T-helper 1 cell treated with Interleukin-12 subunit alpha and Interleukin-12 subunit beta and Interleukin-4 antibody, amounts not matched to agents 30 μg/mL and 1 μg/mL, for 36 hours (primary cell): Measurements from ENCODE around the gene ANGPTL2.
"Not testable (repeated sequence)": the region's sequence is repeated elsewhere in the genome, so short reads cannot be mapped to it uniquely, and the experiment has no call there.

ENCODE experiments used
- H3K27ac Mint-ChIP-seq: one replicate; pipeline ENCODE4 v1.8.0; 2021; ENCODE audit warnings: mild to moderate bottlenecking, mixed read lengths
- H3K27me3 Mint-ChIP-seq: one replicate; pipeline ENCODE4 v1.8.0; 2021; ENCODE audit warnings: low read depth, mixed read lengths
- H3K36me3 Mint-ChIP-seq: one replicate; pipeline ENCODE4 v1.8.0; 2021; ENCODE audit warnings: low read depth, mixed read lengths
- H3K4me1 Mint-ChIP-seq: one replicate; pipeline ENCODE4 v1.8.0; 2021; ENCODE audit warnings: low read depth, mixed read lengths
- H3K4me3 Mint-ChIP-seq: one replicate; pipeline ENCODE4 v1.8.0; 2021; ENCODE audit warnings: mild to moderate bottlenecking, moderate library complexity, mixed read lengths
- H3K9me3 Mint-ChIP-seq: one replicate; pipeline ENCODE4 v1.8.0; 2021; ENCODE audit warnings: mixed read lengths

Gene ANGPTL2

GRCh38 chr9:127161081-127161624, 38.7 kb upstream of the ANGPTL2 start:
- peaks cover 16% of the 10 kb centered on the region for H3K27me3 Mint-ChIP-seq
- H3K36me3 Mint-ChIP-seq: no peaks in the 10 kb centered on the region
- H3K4me3 Mint-ChIP-seq: no peak overlapping the region
- no peaks in the 10 kb centered on the region for H3K9me3 Mint-ChIP-seq
- no peak overlapping the region for H3K27ac Mint-ChIP-seq
- H3K4me1 Mint-ChIP-seq: peaks cover 29% of the 10 kb centered on the region

GRCh38 chr9:127159949-127160610, 37.6 kb upstream of the ANGPTL2 start:
- Mint-ChIP-seq H3K4me1 (peaks cover 30% of the 10 kb centered on the region), H3K4me3 (no peak overlapping the region), H3K27me3 (peaks cover 22% of the 10 kb centered on the region), H3K27ac (no peak overlapping the region), H3K36me3 (no peaks in the 10 kb centered on the region), H3K9me3 (no peaks in the 10 kb centered on the region)

- Mint-ChIP-seq H3K27ac (no peak overlapping the region), H3K4me1 (peaks cover 33% of the 10 kb centered on the region), H3K36me3 (no peaks in the 10 kb centered on the region), H3K4me3 (no peak overlapping the region), H3K9me3 (no peaks in the 10 kb centered on the region), H3K27me3 (peaks cover 22% of the 10 kb centered on the region)
Measured at GRCh38 chr9:127159325-127159801, 36.9 kb upstream of the ANGPTL2 start.

GRCh38 chr9:127158786-127159324, 36.4 kb upstream of the ANGPTL2 start:
- H3K36me3 Mint-ChIP-seq: no peaks in the 10 kb centered on the region
- peaks cover 35% of the 10 kb centered on the region for H3K4me1 Mint-ChIP-seq
- no peaks in the 10 kb centered on the region for H3K9me3 Mint-ChIP-seq
- no peak overlapping the region for H3K27ac Mint-ChIP-seq
- peaks cover 22% of the 10 kb centered on the region for H3K27me3 Mint-ChIP-seq
- no peak overlapping the region for H3K4me3 Mint-ChIP-seq

- peaks cover 39% of the 10 kb centered on the region for H3K27me3 Mint-ChIP-seq
- H3K4me1 Mint-ChIP-seq: peaks cover 13% of the 10 kb centered on the region
- no peaks in the 10 kb centered on the region for H3K36me3 Mint-ChIP-seq
- no peaks in the 10 kb centered on the region for H3K9me3 Mint-ChIP-seq
- H3K27ac Mint-ChIP-seq: no peak overlapping the region
- H3K4me3 Mint-ChIP-seq: no peak overlapping the region
Measured at GRCh38 chr9:127155314-127155960, 33.0 kb upstream of the ANGPTL2 start.

- Mint-ChIP-seq H3K36me3 (no peaks in the 10 kb centered on the region), H3K27me3 (peaks cover 39% of the 10 kb centered on the region), H3K4me3 (no peak overlapping the region)
Measured at GRCh38 chr9:127154390-127155191, 32.2 kb upstream of the ANGPTL2 start.

GRCh38 chr9:127154003-127154389, 31.6 kb upstream of the ANGPTL2 start:
- H3K36me3 Mint-ChIP-seq: no peaks in the 10 kb centered on the region
- no peaks in the 10 kb centered on the region for H3K9me3 Mint-ChIP-seq
- no peak overlapping the region for H3K27ac Mint-ChIP-seq
- peaks cover 39% of the 10 kb centered on the region for H3K27me3 Mint-ChIP-seq
- H3K4me1 Mint-ChIP-seq: peaks cover 11% of the 10 kb centered on the region
- no peak overlapping the region for H3K4me3 Mint-ChIP-seq

More at GRCh38 chr9:127154390-127155191, 32.2 kb upstream of the ANGPTL2 start:
- no peak overlapping the region for H3K27ac Mint-ChIP-seq
- peaks cover 12% of the 10 kb centered on the region for H3K4me1 Mint-ChIP-seq
- no peaks in the 10 kb centered on the region for H3K9me3 Mint-ChIP-seq

GRCh38 chr9:127153501-127153900, 31.1 kb upstream of the ANGPTL2 start:
- H3K27me3 Mint-ChIP-seq: peaks cover 39% of the 10 kb centered on the region
- no peaks in the 10 kb centered on the region for H3K9me3 Mint-ChIP-seq
- no peak overlapping the region for H3K27ac Mint-ChIP-seq
- peaks cover 11% of the 10 kb centered on the region for H3K4me1 Mint-ChIP-seq
- no peaks in the 10 kb centered on the region for H3K36me3 Mint-ChIP-seq
- H3K4me3 Mint-ChIP-seq: no peak overlapping the region

GRCh38 chr9:127149463-127150390, 27.3 kb upstream of the ANGPTL2 start:
- H3K36me3 Mint-ChIP-seq: no peaks in the 10 kb centered on the region
- H3K9me3 Mint-ChIP-seq: no peaks in the 10 kb centered on the region
- H3K27ac Mint-ChIP-seq: no peak overlapping the region
- H3K4me1 Mint-ChIP-seq: peaks cover 7% of the 10 kb centered on the region
- no peak overlapping the region for H3K4me3 Mint-ChIP-seq
- H3K27me3 Mint-ChIP-seq: peaks cover 39% of the 10 kb centered on the region

GRCh38 chr9:127149010-127149409, 26.6 kb upstream of the ANGPTL2 start:
- Mint-ChIP-seq H3K27me3 (peaks cover 46% of the 10 kb centered on the region), H3K4me1 (no peaks in the 10 kb centered on the region)

GRCh38 chr9:127148014-127148413, 25.6 kb upstream of the ANGPTL2 start:
- Mint-ChIP-seq H3K36me3 (no peaks in the 10 kb centered on the region), H3K4me3 (no peak overlapping the region), H3K9me3 (no peaks in the 10 kb centered on the region), H3K27ac (no peak overlapping the region), H3K4me1 (no peaks in the 10 kb centered on the region), H3K27me3 (peaks cover 48% of the 10 kb centered on the region)

More at GRCh38 chr9:127149010-127149409, 26.6 kb upstream of the ANGPTL2 start:
- H3K27ac Mint-ChIP-seq: no peak overlapping the region
- no peak overlapping the region for H3K4me3 Mint-ChIP-seq
- H3K36me3 Mint-ChIP-seq: no peaks in the 10 kb centered on the region
- H3K9me3 Mint-ChIP-seq: no peaks in the 10 kb centered on the region

- H3K27ac Mint-ChIP-seq: no peak overlapping the region
- no peaks in the 10 kb centered on the region for H3K9me3 Mint-ChIP-seq
- H3K4me1 Mint-ChIP-seq: no peaks in the 10 kb centered on the region
- no peaks in the 10 kb centered on the region for H3K36me3 Mint-ChIP-seq
- H3K27me3 Mint-ChIP-seq: peaks cover 44% of the 10 kb centered on the region
- H3K4me3 Mint-ChIP-seq: no peak overlapping the region
Measured at GRCh38 chr9:127147251-127147650, 24.8 kb upstream of the ANGPTL2 start.

GRCh38 chr9:127146841-127147240, 24.4 kb upstream of the ANGPTL2 start:
- H3K27me3 Mint-ChIP-seq: peaks cover 44% of the 10 kb centered on the region
- H3K4me3 Mint-ChIP-seq, H3K36me3 Mint-ChIP-seq, H3K27ac Mint-ChIP-seq, H3K9me3 Mint-ChIP-seq, H3K4me1 Mint-ChIP-seq: not testable (repeated sequence)
